SU-DHL-6 (cell line): ENCODE data around the gene KIAA0586.
"Not testable (repeated sequence)": the region's sequence is repeated elsewhere in the genome, so short reads cannot be mapped to it uniquely, and the experiment has no call there.

Experiments used
- H2AFZ ChIP-seq: fragments of 200-600 bp; sonication (generic); 2 replicates; pipeline ENCODE4 v1.6.1; 2014; ENCODE audit warnings: low read depth, mild to moderate bottlenecking, moderate library complexity, mixed read lengths, antibody characterized with exemption, low read length; ENCODE audit not compliant: severe bottlenecking
- H3F3A ChIP-seq: fragments of 200-600 bp; shearing (Covaris generic); 2 replicates; pipeline ENCODE4 v1.6.0; 2016; ENCODE audit warnings: antibody characterized with exemption, mild to moderate bottlenecking; ENCODE audit not compliant: insufficient read depth
- H3K27ac ChIP-seq: fragments of 200-600 bp; sonication (generic); 2 replicates; pipeline ENCODE4 v1.5.1; 2016; ENCODE audit warnings: low read depth, mild to moderate bottlenecking, low read length, moderate library complexity, mixed read lengths
- H3K27me3 ChIP-seq: fragments of 200-600 bp; sonication (generic), shearing (Covaris generic); 2 replicates; pipeline ENCODE4 v1.6.0; 2014; ENCODE audit warnings: mild to moderate bottlenecking, low read length
- H3K36me3 ChIP-seq: fragments of 200-600 bp; sonication (generic); 2 replicates; pipeline ENCODE4 v1.6.1; 2014; ENCODE audit warnings: mild to moderate bottlenecking, low read length, mixed read lengths
- H3K4me2 ChIP-seq: fragments of 300-600, 200-600 bp; shearing (Covaris generic), sonication (generic); 2 replicates; pipeline ENCODE4 v1.6.0; 2014; ENCODE audit warnings: low read length, low read depth, mild to moderate bottlenecking; ENCODE audit not compliant: poor library complexity, severe bottlenecking
- H3K4me3 ChIP-seq: fragments of 200-600 bp; sonication (generic); 2 replicates; pipeline ENCODE4 v1.5.1; 2014; ENCODE audit warnings: antibody characterized with exemption, low read length, mild to moderate bottlenecking, mixed read lengths; ENCODE audit not compliant: insufficient read depth, poor library complexity, severe bottlenecking
- H3K79me2 ChIP-seq: fragments of 200-600 bp; sonication (generic); 2 replicates; pipeline ENCODE4 v1.6.1; 2014; ENCODE audit warnings: mild to moderate bottlenecking, low read length, moderate library complexity; ENCODE audit not compliant: insufficient read depth
- H3K9ac ChIP-seq: fragments of 200-600 bp; sonication (generic); 2 replicates; pipeline ENCODE4 v1.7.0; 2014; ENCODE audit warnings: mild to moderate bottlenecking, low read length
- H3K9me2 ChIP-seq: fragments of 200-600 bp; sonication (generic); replicated peaks from 2 replicates; pipeline ENCODE4 v1.6.1; 2014; ENCODE audit warnings: low read length; ENCODE audit not compliant: insufficient read depth
- H3K9me3 ChIP-seq: fragments of 200-600 bp; sonication (generic); 2 replicates; pipeline ENCODE4 v1.6.1; 2014; ENCODE audit warnings: low read length, mixed read lengths; ENCODE audit not compliant: insufficient read depth
- H4K20me1 ChIP-seq: fragments of 200-600 bp; sonication (generic); 2 replicates; pipeline ENCODE4 v1.6.1; 2014; ENCODE audit warnings: low read depth, mild to moderate bottlenecking, antibody characterized with exemption, low read length, moderate library complexity, mixed read lengths
- CTCF ChIP-seq: fragments of 200-600 bp; sonication (generic); IDR thresholded peaks from one replicate; pipeline ENCODE4 v1.5.1; 2017; ENCODE audit warnings: antibody characterized with exemption, mild to moderate bottlenecking, low read length, moderate library complexity; ENCODE audit not compliant: insufficient read depth, poor library complexity, severe bottlenecking
- EZH2phosphoT487 ChIP-seq: fragments of 200-600 bp; sonication (generic), shearing (Covaris generic); conservative IDR thresholded peaks from 2 replicates; pipeline ENCODE4 v1.6.1; 2018; ENCODE audit warnings: mild to moderate bottlenecking, antibody characterized with exemption, low read length, moderate library complexity, mixed read lengths

The KIAA0586 gene

DNA sequence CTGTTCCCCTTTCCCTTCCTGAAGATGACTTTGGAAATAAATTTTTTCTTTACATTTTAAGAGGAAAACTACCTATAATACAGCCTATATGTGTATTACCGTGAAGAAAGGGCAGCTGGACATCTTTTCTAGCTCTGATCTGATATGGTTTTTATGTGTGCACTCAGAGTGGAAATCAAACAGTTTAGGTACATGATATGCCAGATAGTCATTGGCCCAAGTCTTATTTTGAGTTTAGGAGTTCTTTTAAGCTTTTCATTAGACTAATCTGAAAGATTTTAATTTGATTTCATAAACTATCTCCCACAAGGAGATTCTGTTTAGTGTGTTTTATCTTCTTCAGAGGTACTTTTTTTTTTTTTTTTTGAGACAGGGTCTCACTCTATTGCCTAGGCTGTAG lies 48.8 kb downstream of the KIAA0586 start:
- Histone ChIP-seq H3F3A (no peaks in the 10 kb centered on the region), H3K9me2 (no peaks in the 10 kb centered on the region), H4K20me1 (no peaks in the 10 kb centered on the region), H3K4me3 (no peak overlapping the region), H3K27ac (no peak overlapping the region), H3K9me3 (no peaks in the 10 kb centered on the region), H3K36me3 (peaks cover 2% of the 10 kb centered on the region; the same call in 1 of the 2 replicates), H3K27me3 (no peaks in the 10 kb centered on the region), H3K4me2 (no peak overlapping the region), H3K79me2 (no peaks in the 10 kb centered on the region), H2AFZ (no peak overlapping the region), H3K9ac (no peak overlapping the region)
- TF ChIP-seq EZH2phosphoT487 (no peak), CTCF (no peak)

DNA sequence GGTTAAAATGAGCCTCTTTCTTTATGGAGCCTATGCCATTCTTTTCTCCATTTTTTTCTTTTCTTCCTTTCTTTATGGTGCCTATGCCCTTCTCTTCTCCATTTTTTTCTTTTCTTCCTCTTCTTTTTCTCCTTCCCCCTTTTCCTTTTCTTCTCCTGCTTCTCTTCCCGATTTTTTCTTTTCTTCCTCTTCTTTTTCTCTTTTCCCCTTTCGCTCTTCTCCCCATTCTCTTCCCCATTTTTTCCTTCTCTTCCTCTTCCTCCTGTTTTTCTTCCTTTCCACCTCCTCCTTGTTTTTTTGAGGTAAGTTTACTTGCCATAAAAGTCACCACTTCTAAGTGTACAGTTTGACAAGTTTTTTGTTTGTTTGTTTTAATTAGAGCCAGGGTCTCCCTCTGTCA lies 50.1 kb downstream of the KIAA0586 start:
- H3K9ac ChIP-seq, result no peak overlapping the region
- no peak overlapping the region for H3K4me2 ChIP-seq
- H3K36me3 ChIP-seq, result no peaks in the 10 kb centered on the region

GRCh38 chr14:58478329-58478728 lies 50.8 kb downstream of the KIAA0586 start:
- H3K27ac ChIP-seq, H3K9ac ChIP-seq, H2AFZ ChIP-seq, H3K9me2 ChIP-seq, H4K20me1 ChIP-seq, H3K4me3 ChIP-seq, H3K36me3 ChIP-seq, H3K27me3 ChIP-seq, H3K9me3 ChIP-seq, H3K79me2 ChIP-seq, H3K4me2 ChIP-seq, H3F3A ChIP-seq: not testable (repeated sequence)

More for the DNA sequence above, 50.1 kb downstream of the KIAA0586 start:
- H3K9me2 ChIP-seq, result no peaks in the 10 kb centered on the region
- no peak overlapping the region for H3K27ac ChIP-seq
- no peaks in the 10 kb centered on the region for H3K27me3 ChIP-seq
- TF ChIP-seq CTCF, result no peak
- TF ChIP-seq EZH2phosphoT487, result no peak
- H2AFZ ChIP-seq, result no peak overlapping the region
- H3F3A ChIP-seq, result no peaks in the 10 kb centered on the region
- H3K4me3 ChIP-seq, result no peak overlapping the region
- no peaks in the 10 kb centered on the region for H3K9me3 ChIP-seq
- no peaks in the 10 kb centered on the region for H4K20me1 ChIP-seq
- H3K79me2 ChIP-seq, result no peaks in the 10 kb centered on the region

GRCh38 chr14:58479975-58480374 lies 52.5 kb downstream of the KIAA0586 start:
- Histone ChIP-seq H2AFZ (no peak overlapping the region), H3K4me2 (no peak overlapping the region), H3K9me2 (no peaks in the 10 kb centered on the region), H3K36me3 (peaks cover 5% of the 10 kb centered on the region), H4K20me1 (no peaks in the 10 kb centered on the region), H3K4me3 (no peak overlapping the region), H3K9ac (no peak overlapping the region), H3K27me3 (no peaks in the 10 kb centered on the region), H3K79me2 (no peaks in the 10 kb centered on the region), H3K27ac (no peak overlapping the region), H3F3A (no peaks in the 10 kb centered on the region), H3K9me3 (no peaks in the 10 kb centered on the region)
- TF ChIP-seq EZH2phosphoT487, result no peak
- TF ChIP-seq CTCF, result no peak
